Posterior cingulate gyrus (tissue), 11 donors: Measurements from ENCODE around the gene FBXO38.
A peak's percentile ranks its signal among the peaks of the same experiment; 100 is the strongest.

Experiments used
- DNase-seq, 10 donors: peaks; one replicate each; pipeline versions ENCODE4 v3.0.0 to v3.0.0-alpha.2; 2020 to 2021; ENCODE audit warnings: mixed read lengths in 3 of 10
- intact Hi-C: fragments of 100-400 bp; cut with DNase I; formaldehyde crosslinking; loops from one replicate; pipeline ENCODE4 v1.15.1; 2023

FBXO38 gene

GRCh38 chr5:148383564-148384379 lies at the start of gene FBXO38:
Gene FBXO38, plus strand, starts transcription at chr5:148383958. Its CDS starts 10,819 bp downstream, at chr5:148394777.
- intact Hi-C loops: no loop called here
- peak; percentile 93 to 99 (median 96) for DNase-seq

GRCh38 chr5:148335259-148335658 lies 48.5 kb upstream of the FBXO38 start, which contains the start of gene SPINK9:
Gene SPINK9, plus strand, starts transcription at chr5:148335559. Its CDS starts 55 bp downstream, at chr5:148335614.
- intact Hi-C loops: no loop called here
- DNase-seq: no peak

- no peak for DNase-seq
- intact Hi-C loops: no loop called here
These were observed 46.9 kb upstream of the FBXO38 start for GRCh38 chr5:148336704-148337435.

- no peak for DNase-seq
- intact Hi-C loops: no loop called here
These were observed 41.2 kb upstream of the FBXO38 start for GRCh38 chr5:148342371-148343045.

GRCh38 chr5:148343046-148343407 lies 40.7 kb upstream of the FBXO38 start:
- no peak for DNase-seq
- intact Hi-C loops: no loop called here

- DNase-seq: no peak
- intact Hi-C loops: no loop called here
These were observed 39.9 kb upstream of the FBXO38 start for GRCh38 chr5:148343603-148344487.

- intact Hi-C loops: no loop called here
These were observed 36.1 kb upstream of the FBXO38 start for GRCh38 chr5:148347706-148348105.

GRCh38 chr5:148352696-148353095 lies 31.1 kb upstream of the FBXO38 start:
- intact Hi-C loops: no loop called here

More at GRCh38 chr5:148347706-148348105, 36.1 kb upstream of the FBXO38 start:
- DNase-seq: no peak

GRCh38 chr5:148353634-148354033 lies 30.1 kb upstream of the FBXO38 start:
- intact Hi-C loops: no loop called here
- no peak for DNase-seq

More at GRCh38 chr5:148352696-148353095, 31.1 kb upstream of the FBXO38 start:
- no peak for DNase-seq

GRCh38 chr5:148364343-148364742 lies 19.4 kb upstream of the FBXO38 start:
- intact Hi-C loops: no loop called here

GRCh38 chr5:148368299-148368698 lies 15.5 kb upstream of the FBXO38 start:
- intact Hi-C loops: no loop called here
- DNase-seq: no peak

More at GRCh38 chr5:148364343-148364742, 19.4 kb upstream of the FBXO38 start:
- no peak for DNase-seq

GRCh38 chr5:148372166-148372725 lies 11.5 kb upstream of the FBXO38 start:
- intact Hi-C loops: loop anchor here (10.0 kb wide), 1 partner anchor 77 kb away; no protein-coding TSS in a partner anchor
- no peak for DNase-seq

GRCh38 chr5:148372893-148373292 lies 10.9 kb upstream of the FBXO38 start:
- intact Hi-C loops: loop anchor here (10.0 kb wide), 1 partner anchor 78 kb away; no protein-coding TSS in a partner anchor
- no peak for DNase-seq

- DNase-seq: peak in 5 of 10 donors; percentile 6 to 58 (median 15)
- intact Hi-C loops: loop anchor here (2.0 to 10.0 kb wide), 2 partner anchors 80 to 196 kb away; no protein-coding TSS in a partner anchor
These were observed 8.9 kb upstream of the FBXO38 start for GRCh38 chr5:148374690-148375360.

- intact Hi-C loops: loop anchor here (10.0 kb wide), 1 partner anchor 81 kb away; no protein-coding TSS in a partner anchor
- no peak for DNase-seq
These were observed 7.6 kb upstream of the FBXO38 start for GRCh38 chr5:148376198-148376597.

GRCh38 chr5:148378670-148379069 lies 5.1 kb upstream of the FBXO38 start:
- DNase-seq: no peak
- intact Hi-C loops: loop anchor here (10.0 kb wide), 1 partner anchor 84 kb away; no protein-coding TSS in a partner anchor

GRCh38 chr5:148379340-148379739 lies 4.4 kb upstream of the FBXO38 start:
- no peak for DNase-seq
- intact Hi-C loops: loop anchor here (10.0 kb wide), 1 partner anchor 85 kb away; no protein-coding TSS in a partner anchor

GRCh38 chr5:148381906-148382305 lies 1.9 kb upstream of the FBXO38 start:
- DNase-seq: no peak
- intact Hi-C loops: no loop called here

GRCh38 chr5:148382961-148383360 lies 797 bp upstream of the FBXO38 start:
- no peak for DNase-seq

More at GRCh38 chr5:148382961-148383360, 797 bp upstream of the FBXO38 start:
- intact Hi-C loops: no loop called here
